H9 (cell line): Measurements from ENCODE around the gene PI4K2A. TPM values are rescaled to one million over a fixed set of nuclear protein-coding genes. Genes with fewer than 3 reads are reported as not detected.

Source experiments
- DNase-seq: peaks from one replicate; pipeline ENCODE4 v3.0.0-alpha.2; 2017
- H2AFZ ChIP-seq: one replicate; pipeline ENCODE4 v1.6.1; 2013; ENCODE audit warnings: mild to moderate bottlenecking, low read length, control low read depth, moderate library complexity
- H2AK5ac ChIP-seq: 2 replicates; pipeline ENCODE4 v1.6.1; 2013; ENCODE audit warnings: low read length, control low read depth, mixed read lengths; ENCODE audit not compliant: insufficient read length
- H2BK120ac ChIP-seq: one replicate; pipeline ENCODE4 v1.6.1; 2013; ENCODE audit warnings: low read depth, mild to moderate bottlenecking, low read length, control low read depth, inconsistent platforms; ENCODE audit not compliant: poor library complexity, severe bottlenecking
- H2BK12ac ChIP-seq: 2 replicates; pipeline ENCODE4 v1.6.1; 2013; ENCODE audit warnings: low read length, control low read depth, mixed read lengths, low read depth; ENCODE audit not compliant: insufficient read length
- H2BK15ac ChIP-seq: 2 replicates; pipeline ENCODE4 v1.6.1; 2013; ENCODE audit warnings: low read depth, low read length, control low read depth
- H2BK20ac ChIP-seq: one replicate; pipeline ENCODE4 v1.6.1; 2013; ENCODE audit warnings: low read depth, mild to moderate bottlenecking, low read length, control low read depth, inconsistent platforms; ENCODE audit not compliant: poor library complexity, severe bottlenecking
- H2BK5ac ChIP-seq: 2 replicates; pipeline ENCODE4 v1.6.1; 2013; ENCODE audit warnings: low read length, control low read depth, mixed read lengths; ENCODE audit not compliant: insufficient read length
- H3K14ac ChIP-seq: 2 replicates; pipeline ENCODE4 v1.6.1; 2013; ENCODE audit warnings: low read length, control low read depth; ENCODE audit not compliant: insufficient read depth
- H3K18ac ChIP-seq: 2 replicates; pipeline ENCODE4 v1.6.1; 2013; ENCODE audit warnings: low read depth, mild to moderate bottlenecking, mixed read lengths, low read length, control low read depth; ENCODE audit not compliant: insufficient read length
- H3K23ac ChIP-seq: 2 replicates; pipeline ENCODE4 v1.6.1; 2013; ENCODE audit warnings: low read length, control low read depth, mixed read lengths, low read depth; ENCODE audit not compliant: insufficient read length
- H3K23me2 ChIP-seq: 2 replicates; pipeline ENCODE4 v1.6.1; 2013; ENCODE audit warnings: low read depth, mild to moderate bottlenecking, mixed read lengths, low read length, control low read depth; ENCODE audit not compliant: insufficient read length, poor library complexity, severe bottlenecking
- H3K27ac ChIP-seq: 2 replicates; pipeline ENCODE4 v1.5.1; 2013; ENCODE audit warnings: low read length, control low read depth, mixed read lengths, low read depth; ENCODE audit not compliant: insufficient read length
- H3K27me3 ChIP-seq: 2 replicates; pipeline ENCODE4 v1.6.1; 2013; ENCODE audit warnings: low read length, control low read depth, inconsistent platforms; ENCODE audit not compliant: insufficient read depth
- H3K4ac ChIP-seq: 2 replicates; pipeline ENCODE4 v1.6.1; 2013; ENCODE audit warnings: low read depth, mild to moderate bottlenecking, control low read depth, inconsistent platforms, low read length, moderate library complexity
- H3K4me1 ChIP-seq: 2 replicates; pipeline ENCODE4 v1.6.1; 2013; ENCODE audit warnings: low read length, control low read depth, inconsistent platforms; ENCODE audit not compliant: insufficient read depth
- H3K4me2 ChIP-seq: 2 replicates; pipeline ENCODE4 v1.6.1; 2013; ENCODE audit warnings: low read length, control low read depth, mixed read lengths; ENCODE audit not compliant: insufficient read length, insufficient read depth
- H3K56ac ChIP-seq: 2 replicates; pipeline ENCODE4 v1.6.1; 2013; ENCODE audit warnings: low read depth, mild to moderate bottlenecking, mixed read lengths, low read length, control low read depth; ENCODE audit not compliant: insufficient read length
- H3K79me1 ChIP-seq: 2 replicates; pipeline ENCODE4 v1.6.1; 2013; ENCODE audit warnings: low read depth, mild to moderate bottlenecking, moderate library complexity, low read length, control low read depth, inconsistent platforms; ENCODE audit not compliant: insufficient read depth, poor library complexity, severe bottlenecking
- H3K79me2 ChIP-seq: 2 replicates; pipeline ENCODE4 v1.6.1; 2013; ENCODE audit warnings: low read length, control low read depth, inconsistent platforms; ENCODE audit not compliant: insufficient read depth
- H3K9ac ChIP-seq: 2 replicates; pipeline ENCODE4 v1.6.1; 2013; ENCODE audit warnings: low read length, control low read depth, mixed read lengths; ENCODE audit not compliant: insufficient read length; ENCODE audit errors: extremely low read depth
- H3K9me3 ChIP-seq: one replicate; pipeline ENCODE4 v1.6.1; 2013; ENCODE audit warnings: low read depth, low read length, inconsistent platforms; ENCODE audit not compliant: control insufficient read depth
- H3T11ph ChIP-seq: one replicate; pipeline ENCODE4 v1.6.1; 2013; ENCODE audit warnings: mild to moderate bottlenecking, low read length, control low read depth, inconsistent platforms
- H4K20me1 ChIP-seq: one replicate; pipeline ENCODE4 v1.6.1; 2013; ENCODE audit not compliant: control insufficient read depth, insufficient read length, insufficient read depth
- H4K5ac ChIP-seq: 2 replicates; pipeline ENCODE4 v1.6.1; 2013; ENCODE audit warnings: low read depth, mild to moderate bottlenecking, mixed read lengths, low read length, control low read depth; ENCODE audit not compliant: insufficient read length
- H4K8ac ChIP-seq: replicated peaks from 2 replicates; pipeline ENCODE4 v1.6.1; 2013; ENCODE audit warnings: low read length, control low read depth, mixed read lengths, low read depth; ENCODE audit not compliant: insufficient read length
- H4K91ac ChIP-seq: 2 replicates; pipeline ENCODE4 v1.6.1; 2013; ENCODE audit warnings: low read depth, mild to moderate bottlenecking, moderate library complexity, mixed read lengths, low read length, control low read depth; ENCODE audit not compliant: insufficient read length
- H3K27ac Mint-ChIP-seq, 3 experiments: 2 replicates in 2 of 3; 3 replicates in 1 of 3; pipeline ENCODE4 v1.8.0; 2020 to 2021; ENCODE audit warnings: mixed read lengths in 3 of 3, mild to moderate bottlenecking in 1 of 3, moderate library complexity in 1 of 3
- H3K27me3 Mint-ChIP-seq: 2 replicates; pipeline ENCODE4 v1.8.0; 2021; ENCODE audit warnings: low read depth, mild to moderate bottlenecking, moderate library complexity, mixed read lengths
- H3K36me3 Mint-ChIP-seq, 3 experiments: 2 replicates in 2 of 3; 3 replicates in 1 of 3; pipeline ENCODE4 v1.8.0; 2020 to 2021; ENCODE audit warnings: low read depth in 3 of 3, mixed read lengths in 3 of 3; ENCODE audit not compliant: insufficient read depth in 1 of 3
- H3K4me1 Mint-ChIP-seq, 2 experiments: 2 replicates each; pipeline ENCODE4 v1.8.0; 2020; ENCODE audit warnings: mixed read lengths in 2 of 2
- H3K4me3 Mint-ChIP-seq, 2 experiments: 2 replicates in 1 of 2; 3 replicates in 1 of 2; pipeline ENCODE4 v1.8.0; 2020 to 2021; ENCODE audit warnings: mild to moderate bottlenecking in 2 of 2, mixed read lengths in 2 of 2, moderate library complexity in 1 of 2
- H3K9me3 Mint-ChIP-seq, 2 experiments: 2 replicates in 1 of 2; 3 replicates in 1 of 2; pipeline ENCODE4 v1.8.0; 2020; ENCODE audit warnings: mild to moderate bottlenecking in 2 of 2, mixed read lengths in 2 of 2, moderate library complexity in 1 of 2
- WGBS: extraction: QIAGEN DNeasy Blood & Tissue Kit; methylation state at CpG from one replicate; pipeline ENCODE4 v1.1.7; 2013; ENCODE audit warnings: missing lambda C conversion rate, low lambda C conversion rate, mixed read lengths; ENCODE audit not compliant: insufficient read length; ENCODE audit errors: extremely low coverage; 5-methylcytosine and 5-hydroxymethylcytosine counted together
- total RNA-seq: library from RNA; stranded (reverse); gene quantifications from 2 replicates; pipeline ENCODE4 v1.2.1, GENCODE V29; 2021
- TF ChIP-seq, protein P1 (sequence below): fragments of 200-600 bp; sonication (generic); conservative IDR thresholded peaks from 3 replicates; pipeline ENCODE4 v1.8.0; 2021; ENCODE audit warnings: antibody characterized with exemption, mild to moderate bottlenecking

The PI4K2A gene
- total RNA-seq, 1 experiment from 2014 or later: 30.9 TPM

GRCh38 chr10:97612386-97612785 is 28.1 kb upstream of the PI4K2A start:
- no peaks in the 10 kb centered on the region for H3K9me3 Mint-ChIP-seq
- Histone ChIP-seq H2AK5ac (no peak overlapping the region), H2BK12ac (no peak overlapping the region), H3K9ac (no peak overlapping the region), H4K8ac (no peak overlapping the region), H4K91ac (no peak overlapping the region), H2BK15ac (no peak overlapping the region), H3K18ac (no peak overlapping the region), H2BK5ac (no peak overlapping the region), H3K9me3 (no peaks in the 10 kb centered on the region), H2AFZ (no peak overlapping the region), H2BK120ac (no peak overlapping the region), H3K23me2 (no peaks in the 10 kb centered on the region), H3K23ac (no peak overlapping the region), H3K79me1 (no peaks in the 10 kb centered on the region), H3K79me2 (no peaks in the 10 kb centered on the region), H2BK20ac (no peak overlapping the region), H3K56ac (no peak overlapping the region), H3K4me2 (no peak overlapping the region), H3K4me1 (no peaks in the 10 kb centered on the region), H3K27ac (no peak overlapping the region), H3K14ac (no peak overlapping the region), H3K27me3 (no peaks in the 10 kb centered on the region), H3K4ac (no peak overlapping the region), H3T11ph (no peak overlapping the region), H4K5ac (no peak overlapping the region), H4K20me1 (no peaks in the 10 kb centered on the region)
- no peak overlapping the region for H3K4me3 Mint-ChIP-seq
- peak; percentile 51 for DNase-seq
- TF ChIP-seq, protein P1, sequence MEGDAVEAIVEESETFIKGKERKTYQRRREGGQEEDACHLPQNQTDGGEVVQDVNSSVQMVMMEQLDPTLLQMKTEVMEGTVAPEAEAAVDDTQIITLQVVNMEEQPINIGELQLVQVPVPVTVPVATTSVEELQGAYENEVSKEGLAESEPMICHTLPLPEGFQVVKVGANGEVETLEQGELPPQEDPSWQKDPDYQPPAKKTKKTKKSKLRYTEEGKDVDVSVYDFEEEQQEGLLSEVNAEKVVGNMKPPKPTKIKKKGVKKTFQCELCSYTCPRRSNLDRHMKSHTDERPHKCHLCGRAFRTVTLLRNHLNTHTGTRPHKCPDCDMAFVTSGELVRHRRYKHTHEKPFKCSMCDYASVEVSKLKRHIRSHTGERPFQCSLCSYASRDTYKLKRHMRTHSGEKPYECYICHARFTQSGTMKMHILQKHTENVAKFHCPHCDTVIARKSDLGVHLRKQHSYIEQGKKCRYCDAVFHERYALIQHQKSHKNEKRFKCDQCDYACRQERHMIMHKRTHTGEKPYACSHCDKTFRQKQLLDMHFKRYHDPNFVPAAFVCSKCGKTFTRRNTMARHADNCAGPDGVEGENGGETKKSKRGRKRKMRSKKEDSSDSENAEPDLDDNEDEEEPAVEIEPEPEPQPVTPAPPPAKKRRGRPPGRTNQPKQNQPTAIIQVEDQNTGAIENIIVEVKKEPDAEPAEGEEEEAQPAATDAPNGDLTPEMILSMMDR: peak; percentile 70
- H3K4me1 Mint-ChIP-seq: peaks cover 11 to 13% of the 10 kb centered on the region in 2 experiments
- no peak overlapping the region for H3K27ac Mint-ChIP-seq
- WGBS: no CpG with 5 or more reads among the region's 2 CpGs
- no peaks in the 10 kb centered on the region for H3K27me3 Mint-ChIP-seq
- 0 out of 7 replicates have a peak, but pooled peaks cover 3 to 5% (median 4%) of the 10 kb centered on the region in 3 experiments for H3K36me3 Mint-ChIP-seq
